Activated CD4-positive, alpha-beta T cell treated with anti-CD3 and anti-CD28 coated beads, Interleukin-2, amount 50 U/mL, for 16 hours (primary cell): Measurements from ENCODE around the gene SASH3.
"Not testable (repeated sequence)": the region's sequence is repeated elsewhere in the genome, so short reads cannot be mapped to it uniquely, and the experiment has no call there.

ENCODE experiments used
- DNase-seq: peaks from one replicate; pipeline ENCODE4 v3.0.0-alpha.2; 2020

Gene SASH3

GRCh38 chrX:129779747-129780146 is at the start of gene SASH3:
Gene SASH3, plus strand, starts transcription at chrX:129779949. Its CDS starts 149 bp downstream, at chrX:129780098.
- DNase-seq = peak; percentile 83

- DNase-seq = no peak
These were observed 48.5 kb upstream of the SASH3 start for GRCh38 chrX:129731228-129731627.

DNA sequence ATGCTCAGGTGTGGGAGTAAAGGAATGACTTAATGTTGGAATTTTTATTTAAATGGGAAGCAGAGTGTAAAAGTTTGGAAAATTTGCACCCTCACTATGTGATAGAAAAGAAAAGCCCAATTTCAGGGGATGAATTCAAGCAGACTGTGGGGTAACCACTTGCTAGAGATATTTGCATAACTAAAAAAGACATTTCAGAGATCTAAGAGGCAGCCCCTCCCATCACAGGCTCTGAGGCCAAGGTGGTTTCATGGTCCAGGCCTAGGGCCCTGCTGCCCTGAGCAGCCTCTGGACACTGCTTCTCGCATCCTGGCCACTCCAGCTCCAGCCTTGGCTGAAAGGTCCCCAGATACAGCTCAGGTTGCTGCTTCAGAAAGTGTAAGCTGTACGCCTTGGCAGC is 46.9 kb upstream of the SASH3 start:
- DNase-seq = no peak

DNA sequence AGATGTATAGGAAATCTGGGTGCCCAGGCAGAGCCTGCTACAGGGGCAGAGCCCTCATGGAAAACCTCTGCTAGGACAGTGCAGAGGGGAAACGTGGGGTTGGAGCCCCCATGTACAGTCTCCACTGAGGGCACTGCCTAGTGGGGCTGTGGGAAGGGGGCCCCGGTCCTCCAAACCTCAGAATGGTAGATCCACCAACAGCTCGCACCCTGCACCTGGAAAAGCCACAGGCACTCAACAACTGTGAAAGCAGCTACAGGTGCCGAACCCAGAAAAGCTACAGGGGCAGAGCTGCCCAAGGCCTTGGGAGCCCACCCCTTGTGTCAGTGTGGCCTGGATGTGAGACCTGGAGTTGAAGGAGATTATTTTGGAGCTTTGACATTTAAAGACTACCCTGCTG is 46.4 kb upstream of the SASH3 start:
- no peak for DNase-seq

DNA sequence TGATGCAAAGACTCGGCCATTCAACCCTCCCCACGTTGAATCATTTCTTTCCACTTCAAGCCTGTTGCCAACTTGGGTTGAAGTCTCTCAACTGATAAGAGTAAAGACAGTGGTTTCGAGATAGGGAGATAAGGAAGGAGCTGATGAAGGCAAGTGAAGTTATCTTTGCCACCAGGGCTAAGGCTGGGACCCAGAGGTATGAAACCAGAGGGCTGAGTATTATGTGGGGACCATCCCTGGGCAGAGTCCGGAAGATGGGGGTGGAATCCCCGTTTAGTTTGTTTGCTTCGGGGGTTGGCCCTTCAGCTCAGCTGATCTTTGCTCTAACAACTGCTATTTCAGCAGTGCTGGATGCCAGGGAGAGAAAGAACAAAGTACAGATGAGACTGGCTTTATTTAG is 43.3 kb upstream of the SASH3 start:
- peak; percentile 43 for DNase-seq

DNA sequence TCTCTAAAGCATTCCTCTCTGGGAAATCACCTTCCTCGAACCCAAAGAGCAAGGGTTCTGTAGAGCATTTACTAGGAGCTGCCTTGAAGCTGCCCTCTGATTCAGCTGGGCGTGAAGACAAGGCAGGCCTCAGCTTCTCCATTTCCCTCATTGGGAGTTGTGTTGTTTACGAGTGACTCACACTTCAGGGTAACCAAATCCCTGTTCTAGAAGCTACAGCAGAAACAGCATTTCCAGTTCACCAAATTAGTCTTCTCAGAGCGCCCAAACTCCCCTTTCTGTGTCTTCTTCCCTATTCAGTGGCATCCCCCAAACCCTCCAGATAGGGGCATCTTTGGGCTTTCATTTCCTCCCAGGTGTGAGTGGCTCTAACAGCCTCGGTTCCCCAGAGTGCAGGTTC is 41.8 kb upstream of the SASH3 start:
- no peak for DNase-seq

DNA sequence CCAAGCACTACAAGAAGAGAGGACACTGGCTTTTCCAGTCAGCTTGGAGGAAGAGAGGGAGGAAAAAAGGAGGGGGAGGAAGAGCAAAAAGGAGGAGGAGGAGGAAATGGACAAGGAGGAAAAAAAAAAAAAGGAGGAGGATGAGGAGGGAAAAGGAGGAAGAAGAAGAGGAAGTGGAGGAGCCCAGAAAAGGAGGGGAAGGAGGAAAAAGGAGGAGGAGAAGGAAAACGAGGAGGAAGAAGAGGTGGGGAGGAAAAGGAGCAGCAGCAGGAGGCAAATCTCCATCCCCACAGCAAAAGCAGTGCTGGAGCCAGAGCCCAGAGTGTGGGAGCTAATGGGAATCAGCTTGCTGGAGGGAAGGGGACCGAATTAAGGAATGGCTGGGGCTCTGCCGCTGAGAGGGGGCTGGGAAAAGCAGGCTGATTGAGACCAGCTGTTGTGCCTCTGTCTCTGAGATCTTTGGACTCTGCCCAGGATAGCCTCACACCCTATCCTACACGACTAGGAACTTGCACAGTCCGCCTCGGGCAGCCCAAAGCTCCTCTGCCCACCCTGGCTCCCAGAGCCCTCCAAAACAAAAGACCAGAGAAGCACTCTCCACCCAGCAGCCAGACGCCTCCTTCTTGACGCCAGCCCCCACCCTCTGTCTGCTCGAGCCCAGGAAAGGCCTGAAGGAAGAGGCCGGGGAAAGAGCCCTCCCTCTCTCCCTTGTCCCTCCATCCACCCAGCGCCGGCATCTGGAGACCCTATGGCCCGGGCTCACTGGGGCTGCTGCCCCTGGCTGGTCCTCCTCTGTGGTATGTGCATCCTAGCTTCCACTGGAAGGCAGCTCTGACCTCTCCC is 41.1 kb upstream of the SASH3 start, which contains the start of gene XPNPEP2:
XPNPEP2 (plus strand) TSS at position 514 of the 843 bp plus-strand sequence; CDS start at position 749, 235 bp downstream.
- no peak for DNase-seq

DNA sequence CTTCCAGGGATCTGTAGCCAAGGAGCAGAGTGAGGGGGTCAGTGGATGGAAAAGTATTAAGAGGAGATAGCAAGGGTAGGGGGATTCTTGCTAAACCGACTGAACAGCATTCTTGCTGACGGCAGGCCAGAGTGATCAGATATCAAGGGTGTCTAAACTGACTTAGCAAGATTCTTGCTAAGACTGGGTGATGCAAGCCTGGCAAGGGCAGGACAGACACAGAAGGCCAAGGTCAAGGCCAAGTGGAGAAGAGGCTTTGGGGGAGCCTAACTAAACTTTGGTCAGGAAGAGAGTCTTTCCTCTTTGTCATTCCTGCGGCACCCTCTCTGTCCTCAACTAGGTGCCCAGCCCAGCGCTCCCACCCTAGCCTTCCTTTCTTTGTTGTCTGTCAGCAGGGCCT is 40.2 kb upstream of the SASH3 start:
- DNase-seq = no peak

GRCh38 chrX:129741880-129742758 is 37.6 kb upstream of the SASH3 start:
- DNase-seq = no peak

GRCh38 chrX:129742759-129743152 is 37.0 kb upstream of the SASH3 start:
- DNase-seq = not testable (repeated sequence)

DNA sequence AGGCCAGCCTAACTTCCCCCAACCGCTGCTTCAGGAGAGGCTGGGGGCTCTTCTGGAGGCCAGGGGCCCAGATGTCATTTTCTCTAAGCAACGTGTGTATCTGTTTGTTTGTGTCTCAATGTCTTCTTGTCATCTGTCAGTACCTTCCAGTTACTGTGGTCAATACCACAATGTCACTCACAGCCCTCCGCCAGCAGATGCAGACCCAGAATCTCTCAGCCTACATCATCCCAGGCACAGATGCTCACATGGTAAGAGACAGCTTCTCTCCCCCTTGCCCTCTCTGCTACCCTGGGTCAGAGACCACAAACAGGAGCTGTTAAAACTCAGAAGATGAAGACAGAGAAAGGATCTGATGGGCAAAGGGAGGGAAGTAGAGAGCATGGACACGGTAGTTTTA is 35.9 kb upstream of the SASH3 start:
- DNase-seq = no peak

DNA sequence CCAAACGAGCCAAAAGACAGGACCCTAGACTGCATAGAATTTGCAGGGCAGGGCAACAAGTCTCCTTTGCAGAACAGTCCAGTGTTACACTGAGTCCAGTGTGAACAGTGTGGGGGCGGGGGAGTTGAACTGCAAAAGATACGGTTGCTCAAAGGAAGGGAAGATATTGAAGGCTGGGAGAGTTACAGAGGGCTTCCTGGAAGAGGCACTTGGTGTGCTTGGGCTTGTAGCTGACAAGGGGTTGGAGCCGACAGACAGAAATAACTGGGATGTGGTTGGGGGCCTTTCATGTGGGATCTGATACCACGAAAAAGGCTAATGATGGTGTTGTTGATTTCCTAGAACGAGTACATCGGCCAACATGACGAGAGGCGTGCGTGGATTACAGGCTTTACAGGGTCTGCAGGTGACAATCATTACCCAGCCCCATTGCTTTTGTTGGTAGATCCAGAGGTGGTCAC is 34.9 kb upstream of the SASH3 start:
- peak; percentile 37 for DNase-seq

DNA sequence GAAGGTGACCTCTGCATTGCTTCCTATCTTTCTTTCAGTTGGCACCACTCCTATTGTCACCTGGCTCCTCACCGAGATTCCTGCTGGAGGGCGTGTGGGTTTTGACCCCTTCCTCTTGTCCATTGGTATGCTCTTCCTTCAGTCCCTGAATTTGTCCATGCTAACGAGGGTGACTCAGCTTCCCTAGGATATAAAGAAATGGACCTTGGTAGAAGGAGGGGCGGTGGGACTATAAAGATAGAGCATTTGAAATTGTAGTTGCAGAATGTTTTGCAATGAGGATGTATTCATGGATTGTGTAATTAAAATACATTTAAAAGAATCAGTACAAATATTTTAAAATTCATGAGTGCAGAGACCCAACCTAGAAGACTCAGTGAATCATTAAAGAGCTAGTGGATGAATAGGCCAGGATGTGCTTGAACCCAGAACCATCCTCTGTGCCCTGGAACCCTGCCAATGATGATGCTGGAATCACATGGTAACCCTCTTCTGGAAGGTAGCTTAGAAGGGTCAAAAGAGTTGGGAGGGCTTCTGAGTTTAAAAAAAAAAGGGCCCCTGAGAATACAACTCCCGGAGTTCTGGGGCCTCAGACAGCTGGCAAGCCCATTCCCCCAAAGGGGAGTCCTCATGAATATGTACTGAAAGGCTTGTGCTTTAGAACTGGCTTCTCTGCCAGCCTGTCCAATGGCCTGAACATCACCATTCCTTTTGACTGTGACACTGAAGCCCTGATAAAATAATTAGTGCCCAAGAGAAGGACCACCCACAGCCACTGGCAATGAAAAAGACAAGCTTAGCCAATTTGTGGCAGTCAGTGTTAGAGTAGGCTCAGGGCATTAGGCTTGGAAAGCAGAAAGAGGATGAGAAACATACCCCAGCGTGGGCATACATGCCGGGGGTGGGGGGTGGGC is 32.9 kb upstream of the SASH3 start:
- DNase-seq = no peak

DNA sequence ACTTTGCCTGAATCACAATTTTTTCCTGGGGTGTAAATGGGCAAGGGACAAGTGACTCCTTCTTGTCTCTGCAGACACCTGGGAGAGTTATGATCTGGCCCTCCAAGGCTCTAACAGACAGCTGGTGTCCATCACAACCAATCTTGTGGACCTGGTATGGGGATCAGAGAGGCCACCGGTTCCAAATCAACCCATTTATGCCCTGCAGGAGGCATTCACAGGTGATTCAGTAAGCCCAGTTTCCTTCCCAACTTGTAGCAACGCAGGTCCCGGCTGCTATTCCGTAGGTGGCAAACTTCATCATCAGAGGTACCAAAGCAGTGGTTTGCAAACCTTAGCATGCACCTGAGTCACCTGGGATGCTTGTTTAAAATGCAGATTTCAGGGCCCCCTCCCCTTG is 32.2 kb upstream of the SASH3 start:
- no peak for DNase-seq

DNA sequence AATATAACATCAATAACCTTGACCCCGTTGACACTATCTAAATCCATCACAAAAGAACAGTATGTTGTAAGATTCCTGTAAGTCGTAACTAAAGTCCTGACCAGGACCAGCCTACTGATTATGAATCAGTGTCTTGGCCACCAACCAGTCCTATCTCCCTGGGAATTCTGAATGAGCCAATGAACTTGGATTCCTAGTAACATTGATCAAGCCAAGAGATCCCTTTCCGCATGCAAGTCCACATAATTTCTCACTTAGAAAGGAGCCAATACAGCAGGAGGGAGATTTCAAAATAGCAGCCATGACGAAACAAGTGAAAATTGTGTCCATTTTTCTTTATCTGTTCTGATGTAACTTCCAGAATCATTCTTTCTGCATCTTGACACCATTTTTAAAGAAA is 31.4 kb upstream of the SASH3 start:
- no peak for DNase-seq

DNA sequence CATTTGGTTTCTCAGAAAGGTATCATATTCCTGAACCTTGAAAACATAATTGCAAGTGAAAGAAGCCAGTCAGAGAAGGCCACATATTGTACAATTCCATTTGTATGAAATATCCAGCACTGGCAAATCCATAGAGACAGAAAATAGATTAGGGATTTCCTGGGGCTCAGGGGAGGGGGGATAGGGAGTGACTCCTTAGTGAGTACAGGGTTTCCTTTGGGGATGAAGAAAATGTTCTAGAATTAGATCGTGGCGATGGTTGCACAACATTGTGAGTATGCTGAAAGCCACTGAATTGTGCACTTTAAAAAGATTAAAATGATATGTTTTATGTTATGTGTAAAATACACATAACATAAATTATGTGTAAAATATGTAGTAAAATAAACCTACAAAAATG is 30.7 kb upstream of the SASH3 start:
- DNase-seq = no peak

DNA sequence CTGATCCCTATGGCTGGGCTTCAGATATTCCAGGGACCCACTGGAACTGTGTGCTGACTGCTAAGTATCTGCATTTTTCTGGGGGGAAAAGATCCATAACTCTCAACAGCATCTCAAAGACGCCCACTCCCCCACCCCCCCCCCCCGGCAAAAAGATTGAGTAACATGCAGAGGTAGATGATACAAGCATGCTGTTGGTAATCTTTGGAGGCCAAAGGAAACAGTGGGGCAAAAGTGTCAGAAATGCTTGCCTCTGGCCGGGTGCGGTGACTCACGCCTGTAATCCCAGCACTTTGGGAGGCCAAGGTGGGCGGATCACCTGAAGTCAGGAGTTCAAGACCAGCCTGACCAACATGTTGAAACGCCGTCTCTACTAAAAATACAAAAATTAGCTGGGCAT is 28.8 kb upstream of the SASH3 start:
- no peak for DNase-seq

GRCh38 chrX:129754056-129755024 is 25.4 kb upstream of the SASH3 start:
- no peak for DNase-seq

DNA sequence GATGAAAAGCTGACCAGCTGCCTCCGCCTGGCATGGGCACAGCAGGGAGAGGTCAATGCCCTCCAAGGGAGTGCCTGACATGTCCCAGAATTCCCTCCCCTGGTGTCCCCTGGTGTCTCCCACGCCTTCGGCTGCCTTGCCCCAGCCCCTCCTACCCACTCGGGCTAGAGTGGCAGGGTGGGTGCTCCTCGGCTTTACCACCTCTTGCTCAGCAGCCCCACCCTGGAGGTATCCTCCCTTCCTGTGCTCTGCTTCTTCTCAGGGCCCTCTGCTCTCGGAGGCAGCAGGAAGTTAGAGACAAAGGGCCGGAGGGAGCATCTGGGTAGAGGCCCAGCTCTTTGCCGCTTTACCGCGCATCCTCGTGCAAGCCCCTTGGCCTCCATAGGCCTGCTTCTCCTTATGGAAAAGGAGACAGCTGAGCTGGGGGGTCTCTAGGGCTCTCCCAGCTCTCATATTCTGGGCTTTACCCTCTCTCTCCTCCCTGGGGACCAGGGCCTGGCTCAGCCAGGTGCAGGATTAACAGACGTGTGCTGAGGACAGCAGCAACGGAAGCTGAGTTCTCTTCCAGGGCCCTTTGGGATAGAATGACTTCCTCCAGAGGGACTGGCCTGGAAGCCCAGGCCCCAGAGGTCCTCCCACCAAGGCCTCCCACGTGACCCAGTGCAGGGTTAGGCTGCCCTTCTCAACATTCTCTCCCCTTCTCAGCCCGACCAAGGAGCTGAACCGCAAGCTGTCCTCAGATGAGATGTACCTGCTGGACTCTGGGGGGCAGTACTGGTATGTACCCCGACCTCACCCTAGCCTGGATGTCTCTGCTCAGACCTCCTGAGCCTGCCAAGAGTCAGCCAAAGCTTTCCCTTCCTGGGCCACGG is 23.7 kb upstream of the SASH3 start:
- no peak for DNase-seq

DNA sequence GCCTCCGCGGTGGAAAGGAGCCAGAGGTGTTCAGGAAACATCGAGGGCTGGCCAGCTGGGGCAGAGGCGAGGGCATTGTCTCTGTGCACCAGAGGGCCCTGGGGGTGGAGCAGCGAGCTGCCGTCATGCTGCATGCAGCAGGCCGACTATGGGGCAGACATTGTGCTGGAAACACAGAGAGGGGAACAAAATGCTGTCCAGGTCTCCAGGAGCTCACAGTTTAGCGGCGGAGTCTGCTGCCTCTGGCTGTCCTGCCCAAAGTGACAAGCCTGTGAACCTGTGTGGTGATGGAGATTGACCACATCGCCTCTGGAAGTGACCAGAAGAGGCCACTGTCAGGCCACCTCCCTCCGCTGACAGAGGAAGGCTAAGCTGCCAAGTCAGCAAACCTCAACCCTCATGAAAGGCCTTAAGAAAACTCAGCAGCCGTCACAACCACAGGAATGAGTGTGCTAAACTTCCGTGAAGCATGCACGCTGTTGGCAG is 20.1 kb upstream of the SASH3 start:
- peak; percentile 79 for DNase-seq
